Hepatocyte (in vitro differentiated cells): Measurements from ENCODE around the gene EYS. TPM values are rescaled to one million over a fixed set of nuclear protein-coding genes. Genes with fewer than 3 reads are reported as not detected.

Experiments
- DNase-seq: peaks from one replicate; pipeline ENCODE4 v3.0.0-alpha.2; 2016; ENCODE audit warnings: low spot score
- H2AFZ ChIP-seq: fragments of 200-600 bp; sonication (generic); 2 replicates; pipeline ENCODE4 v1.6.0; 2016; ENCODE audit warnings: antibody characterized with exemption, mild to moderate bottlenecking
- H3K27ac ChIP-seq: fragments of 200-600 bp; sonication (generic); 2 replicates; pipeline ENCODE4 v1.5.1; 2016; ENCODE audit warnings: mild to moderate bottlenecking
- H3K27me3 ChIP-seq: fragments of 200-600 bp; sonication (generic); 2 replicates; pipeline ENCODE4 v1.6.1; 2016
- H3K36me3 ChIP-seq: fragments of 200-600 bp; sonication (generic); replicated peaks from 2 replicates; pipeline ENCODE4 v1.5.1; 2016; ENCODE audit warnings: low read depth; ENCODE audit not compliant: insufficient read depth
- H3K4me1 ChIP-seq: fragments of 200-600 bp; sonication (generic); 2 replicates; pipeline ENCODE4 v1.5.1; 2016; ENCODE audit warnings: mild to moderate bottlenecking, moderate library complexity; ENCODE audit not compliant: insufficient read depth
- H3K4me2 ChIP-seq: fragments of 200-600 bp; sonication (generic); 2 replicates; pipeline ENCODE4 v1.6.0; 2016
- H3K4me3 ChIP-seq: fragments of 200-600 bp; sonication (generic); 2 replicates; pipeline ENCODE4 v1.5.1; 2016; ENCODE audit warnings: mild to moderate bottlenecking
- H3K79me2 ChIP-seq: fragments of 200-600 bp; sonication (generic); 2 replicates; pipeline ENCODE4 v1.6.0; 2017; ENCODE audit warnings: mild to moderate bottlenecking
- H3K9me2 ChIP-seq: fragments of 200-600 bp; sonication (generic); replicated peaks from 2 replicates; pipeline ENCODE4 v1.6.0; 2017; ENCODE audit warnings: mild to moderate bottlenecking; ENCODE audit not compliant: insufficient read depth
- H3K9me3 ChIP-seq: fragments of 200-600 bp; sonication (generic); 2 replicates; pipeline ENCODE4 v1.5.1; 2016; ENCODE audit warnings: low read depth, mild to moderate bottlenecking
- H4K20me1 ChIP-seq: fragments of 200-600 bp; sonication (generic); 2 replicates; pipeline ENCODE4 v1.6.0; 2016; ENCODE audit warnings: mild to moderate bottlenecking; ENCODE audit not compliant: insufficient read depth, poor library complexity, severe bottlenecking
- EZH2 ChIP-seq: fragments of 200-600 bp; sonication (generic); IDR thresholded peaks from 2 replicates; pipeline ENCODE4 v1.6.1; 2016; ENCODE audit warnings: antibody characterized with exemption, mild to moderate bottlenecking, borderline replicate concordance
- EZH2phosphoT487 ChIP-seq: fragments of 200-600 bp; sonication (generic); IDR thresholded peaks from one replicate; pipeline ENCODE4 v1.6.1; 2018; ENCODE audit warnings: antibody characterized with exemption, mild to moderate bottlenecking, low read depth, moderate library complexity; ENCODE audit not compliant: unreplicated experiment, severe bottlenecking
- WGBS: methylation state at CpG from one replicate; pipeline ENCODE4 v1.1.6; 2016; ENCODE audit warnings: low lambda C conversion rate; ENCODE audit errors: missing lambda C conversion rate; 5-methylcytosine and 5-hydroxymethylcytosine counted together
- polyA plus RNA-seq: library from polyadenylated mRNA; unstranded; fragments of >200 nt; fragmentation: Nextera tagmentation; extraction: Ambion mirVana; gene quantifications from 2 replicates; pipeline ENCODE4 v1.2.1, GENCODE V29; 2016
- total RNA-seq: library from RNA; depleted of rRNA; stranded (reverse); fragments of >200 nt; gene quantifications from 2 replicates; pipeline ENCODE4 v1.2.3, GENCODE V29; 2014
- TF ChIP-seq, protein P1 (sequence below): fragments of 200-600 bp; sonication (generic); IDR thresholded peaks from 2 replicates; pipeline ENCODE4 v1.5.1; 2016; ENCODE audit warnings: antibody characterized with exemption, mild to moderate bottlenecking; ENCODE audit not compliant: poor library complexity

Gene EYS
- total and polyA plus RNA-seq, 2 experiments from 2014 or later: 0.57 to 0.68 TPM

DNA sequence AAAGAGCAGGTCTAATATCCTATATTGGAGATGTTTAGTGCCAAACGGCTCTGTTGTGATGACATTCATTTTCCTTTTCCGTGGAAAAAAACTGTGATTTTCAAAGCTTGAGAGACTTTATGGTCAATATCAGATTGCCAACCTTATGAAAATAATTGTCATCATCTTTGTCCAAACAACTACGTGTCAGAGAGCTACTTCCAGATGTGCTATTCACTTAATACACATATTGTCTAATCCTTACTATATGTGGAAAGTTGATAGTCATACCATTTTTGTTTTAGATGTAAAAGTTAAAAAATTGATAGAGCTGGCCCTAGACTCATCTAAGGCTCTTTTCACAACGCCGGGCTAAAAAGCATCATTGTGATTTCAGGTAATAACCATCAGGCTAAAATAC lies 1521.4 kb downstream of the EYS start:
- TF ChIP-seq, protein P1, sequence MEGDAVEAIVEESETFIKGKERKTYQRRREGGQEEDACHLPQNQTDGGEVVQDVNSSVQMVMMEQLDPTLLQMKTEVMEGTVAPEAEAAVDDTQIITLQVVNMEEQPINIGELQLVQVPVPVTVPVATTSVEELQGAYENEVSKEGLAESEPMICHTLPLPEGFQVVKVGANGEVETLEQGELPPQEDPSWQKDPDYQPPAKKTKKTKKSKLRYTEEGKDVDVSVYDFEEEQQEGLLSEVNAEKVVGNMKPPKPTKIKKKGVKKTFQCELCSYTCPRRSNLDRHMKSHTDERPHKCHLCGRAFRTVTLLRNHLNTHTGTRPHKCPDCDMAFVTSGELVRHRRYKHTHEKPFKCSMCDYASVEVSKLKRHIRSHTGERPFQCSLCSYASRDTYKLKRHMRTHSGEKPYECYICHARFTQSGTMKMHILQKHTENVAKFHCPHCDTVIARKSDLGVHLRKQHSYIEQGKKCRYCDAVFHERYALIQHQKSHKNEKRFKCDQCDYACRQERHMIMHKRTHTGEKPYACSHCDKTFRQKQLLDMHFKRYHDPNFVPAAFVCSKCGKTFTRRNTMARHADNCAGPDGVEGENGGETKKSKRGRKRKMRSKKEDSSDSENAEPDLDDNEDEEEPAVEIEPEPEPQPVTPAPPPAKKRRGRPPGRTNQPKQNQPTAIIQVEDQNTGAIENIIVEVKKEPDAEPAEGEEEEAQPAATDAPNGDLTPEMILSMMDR: no peak
- no peak for TF ChIP-seq EZH2phosphoT487
- no peak for TF ChIP-seq EZH2
- no peak overlapping the region for H3K4me2 ChIP-seq
- 88% methylated on average over 5 of the region's 5 CpGs for WGBS
- no peaks in the 10 kb centered on the region for H3K27me3 ChIP-seq
- H3K9me2 ChIP-seq: no peaks in the 10 kb centered on the region
- no peak for DNase-seq
- H4K20me1 ChIP-seq: no peaks in the 10 kb centered on the region
- H3K79me2 ChIP-seq: no peaks in the 10 kb centered on the region
- H3K36me3 ChIP-seq: no peaks in the 10 kb centered on the region
- no peak overlapping the region for H3K27ac ChIP-seq
- H3K4me3 ChIP-seq: no peak overlapping the region
- H3K4me1 ChIP-seq: no peaks in the 10 kb centered on the region
- H3K9me3 ChIP-seq: no peaks in the 10 kb centered on the region
- H2AFZ ChIP-seq: no peak overlapping the region

DNA sequence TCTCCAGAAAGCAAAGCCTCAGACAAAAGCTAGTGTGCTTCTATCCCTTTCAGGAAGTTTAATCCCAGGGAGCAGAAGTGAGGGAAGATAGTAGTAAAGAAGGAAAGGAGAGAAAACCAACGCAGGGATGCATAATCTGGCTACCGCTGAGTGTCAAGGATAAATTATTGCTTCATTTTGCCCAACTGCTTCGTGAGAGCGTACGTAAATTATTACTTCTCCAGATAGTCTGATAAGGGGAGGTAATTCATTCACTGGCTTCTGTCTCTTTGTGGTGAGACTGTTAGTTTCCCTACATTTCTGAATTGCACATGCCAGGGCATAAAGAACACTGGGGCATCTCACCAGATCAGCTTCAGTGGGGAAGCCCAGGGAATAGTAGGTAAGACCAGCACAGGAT lies 1531.7 kb downstream of the EYS start:
- Histone ChIP-seq H3K36me3 (no peaks in the 10 kb centered on the region), H3K9me3 (no peaks in the 10 kb centered on the region), H3K4me2 (no peak overlapping the region), H3K4me3 (no peak overlapping the region), H3K79me2 (no peaks in the 10 kb centered on the region), H3K27me3 (no peaks in the 10 kb centered on the region), H2AFZ (no peak overlapping the region), H3K4me1 (no peaks in the 10 kb centered on the region), H3K27ac (no peak overlapping the region), H3K9me2 (no peaks in the 10 kb centered on the region), H4K20me1 (no peaks in the 10 kb centered on the region)
- 70% methylated on average over 5 of the region's 5 CpGs for WGBS
- no peak for TF ChIP-seq EZH2
- DNase-seq: no peak

DNA sequence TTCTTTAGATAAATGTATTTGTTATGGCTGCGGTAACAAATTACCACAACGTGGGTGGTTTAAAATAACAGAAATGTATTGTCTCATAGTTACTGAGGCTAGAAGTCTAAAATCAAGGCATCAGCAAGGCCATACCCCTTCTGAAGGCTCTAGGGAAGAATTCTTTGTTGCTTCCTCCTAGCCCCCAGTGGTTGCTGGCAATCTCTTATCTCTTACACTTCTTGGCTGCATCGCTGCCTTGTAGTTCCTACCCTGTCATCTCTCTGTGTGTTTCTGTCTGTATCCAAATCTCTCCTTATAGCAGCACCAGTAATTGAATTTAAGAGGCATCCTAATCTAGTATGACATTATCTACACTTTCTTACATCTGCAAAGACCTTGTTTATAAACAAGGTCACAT lies 1536.7 kb downstream of the EYS start:
- no peak for TF ChIP-seq EZH2phosphoT487
- TF ChIP-seq EZH2: no peak
- TF ChIP-seq, protein P1: no peak
- DNase-seq: no peak

DNA sequence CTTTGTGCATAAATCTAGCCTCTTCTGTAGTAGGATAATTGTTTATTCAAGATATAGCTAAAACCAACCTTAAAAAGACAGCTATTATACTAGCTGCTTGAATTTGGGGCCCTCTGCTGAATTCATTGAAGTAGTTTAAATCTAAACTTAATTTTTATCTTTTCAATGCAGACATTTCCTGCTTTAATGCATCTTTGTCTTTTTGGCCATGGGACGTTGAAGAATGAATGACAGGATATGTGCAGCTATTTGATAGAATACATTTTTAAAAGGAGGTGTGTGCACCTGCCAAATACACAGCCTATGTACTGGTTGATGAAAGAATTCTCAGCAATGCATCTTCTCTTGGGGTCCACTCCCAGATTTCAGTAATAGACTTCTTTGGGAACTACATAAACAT lies 1546.5 kb downstream of the EYS start:
- H2AFZ ChIP-seq: no peak overlapping the region
- DNase-seq: no peak
- no peaks in the 10 kb centered on the region for H3K4me1 ChIP-seq
- no peaks in the 10 kb centered on the region for H3K27me3 ChIP-seq
- TF ChIP-seq EZH2phosphoT487 (no peak), EZH2 (no peak)
- TF ChIP-seq, protein P1: no peak
- WGBS: 91% methylated on average over 1 of the region's 1 CpG
- H3K79me2 ChIP-seq: no peaks in the 10 kb centered on the region
- no peak overlapping the region for H3K4me3 ChIP-seq
- H3K36me3 ChIP-seq: no peaks in the 10 kb centered on the region
- no peaks in the 10 kb centered on the region for H4K20me1 ChIP-seq
- no peaks in the 10 kb centered on the region for H3K9me3 ChIP-seq
- no peak overlapping the region for H3K4me2 ChIP-seq
- no peaks in the 10 kb centered on the region for H3K9me2 ChIP-seq
- H3K27ac ChIP-seq: no peak overlapping the region

More for the DNA sequence above, 1536.7 kb downstream of the EYS start:
- Histone ChIP-seq H3K4me1 (no peaks in the 10 kb centered on the region), H3K27me3 (no peaks in the 10 kb centered on the region), H3K36me3 (no peaks in the 10 kb centered on the region), H3K9me3 (no peaks in the 10 kb centered on the region), H4K20me1 (no peaks in the 10 kb centered on the region), H3K9me2 (no peaks in the 10 kb centered on the region), H2AFZ (no peak overlapping the region), H3K4me3 (no peak overlapping the region), H3K79me2 (no peaks in the 10 kb centered on the region), H3K4me2 (no peak overlapping the region), H3K27ac (no peak overlapping the region)
- 71% methylated on average over 3 of the region's 3 CpGs for WGBS
